HG02588 (cell line): ENCODE data around the gene CPNE6.

Source experiments
- ATAC-seq: cut with Tn5 transposase; IDR thresholded peaks from one replicate; pipeline ENCODE4 v1.9.1; 2021; ENCODE audit warnings: mild to moderate bottlenecking, moderate library complexity; ENCODE audit not compliant: unreplicated experiment

CPNE6 gene

DNA sequence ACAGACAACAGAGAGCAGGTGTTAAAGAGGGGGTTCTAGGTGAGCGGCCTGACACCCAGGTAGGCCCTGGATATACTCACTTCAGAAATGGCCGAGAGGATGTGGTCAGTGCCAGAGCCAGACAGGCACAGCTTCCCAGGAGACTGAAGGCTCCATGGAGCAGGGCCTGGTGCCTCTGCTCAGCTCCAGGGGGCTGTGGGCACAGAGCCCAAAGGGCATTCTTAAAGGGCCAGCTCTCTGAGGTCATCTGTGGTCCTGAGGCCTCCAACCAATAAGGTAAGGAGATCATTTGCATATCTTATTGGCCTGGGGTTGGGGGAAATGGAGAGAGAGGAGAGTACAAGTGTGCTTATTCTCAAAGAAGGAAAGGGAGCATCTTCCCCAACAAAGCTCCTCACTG, 13.1 kb downstream of the CPNE6 start:
- no peak for ATAC-seq

DNA sequence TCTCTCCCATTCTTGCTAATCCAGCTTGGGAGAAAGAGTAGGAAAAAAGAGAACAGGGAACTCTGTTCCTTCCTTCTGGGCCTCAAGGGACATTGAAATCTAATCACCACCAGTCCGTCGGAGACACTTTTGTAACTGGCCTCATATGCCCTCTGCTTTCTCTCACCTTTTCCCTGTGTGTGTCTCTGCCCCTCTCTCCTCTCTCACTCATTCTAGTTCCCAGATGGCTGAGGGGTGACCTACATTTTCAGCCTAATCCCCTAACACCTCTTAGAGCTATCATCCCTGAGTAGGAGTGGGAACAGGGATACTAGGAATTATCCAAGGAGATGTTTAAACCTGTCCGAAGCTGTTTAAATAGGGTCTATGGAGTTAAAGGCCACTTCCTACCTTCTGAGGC, 13.9 kb downstream of the CPNE6 start:
- ATAC-seq, result no peak

DNA sequence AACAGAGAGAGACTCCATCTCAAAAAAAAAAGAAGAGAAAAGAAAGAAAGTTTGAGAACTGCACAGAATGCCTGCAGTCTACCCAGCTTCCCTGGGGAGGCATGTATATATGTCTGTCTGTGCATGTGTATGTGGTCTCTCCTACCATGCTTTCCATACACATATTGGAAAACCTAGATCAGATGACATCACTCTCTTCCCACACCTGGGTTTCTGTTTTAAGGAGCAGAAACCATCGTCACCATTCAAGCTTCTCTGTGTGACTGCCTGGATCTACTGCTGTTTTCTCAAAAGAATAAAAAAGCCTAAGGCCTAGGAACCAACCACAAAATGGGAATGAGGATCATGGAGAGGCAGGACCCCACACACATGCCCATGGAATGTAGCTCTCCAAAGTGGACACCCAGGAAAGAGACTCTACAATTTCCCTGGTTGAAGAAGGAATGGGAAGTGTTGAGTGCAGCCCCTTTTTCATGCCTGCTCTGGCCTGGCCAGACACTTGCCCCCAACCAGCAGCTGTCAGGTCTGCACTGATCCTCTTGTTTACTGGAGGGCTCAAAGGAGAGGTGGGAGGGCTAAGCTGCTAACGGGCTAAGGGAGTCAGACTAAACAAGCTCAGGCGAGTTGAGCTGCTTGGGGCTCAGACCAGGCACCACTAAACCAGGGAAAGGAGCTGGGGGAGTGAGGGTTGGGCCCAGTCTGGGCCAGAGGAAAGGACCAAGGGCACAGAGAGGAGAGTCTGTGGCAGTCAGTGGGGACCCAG, 15.0 kb downstream of the CPNE6 start:
- no peak for ATAC-seq

DNA sequence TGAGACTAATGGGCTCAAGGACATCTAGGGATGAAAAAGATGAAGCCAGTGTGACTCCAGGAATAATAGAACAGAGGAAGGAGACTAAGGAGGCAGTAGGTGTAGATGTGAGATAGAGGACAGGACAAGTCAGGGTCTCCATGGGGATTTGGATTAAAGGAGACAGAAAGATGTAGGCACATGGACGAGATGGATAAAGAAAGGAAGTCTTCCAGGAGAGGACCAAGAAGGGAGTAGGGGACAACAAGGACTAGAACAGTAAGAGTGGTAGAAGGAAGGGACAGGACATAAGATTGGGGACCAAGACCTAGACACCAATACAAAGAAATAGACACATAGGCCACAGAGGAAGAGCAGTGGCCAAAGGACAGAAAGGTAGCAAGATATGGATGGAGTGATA, 15.6 kb downstream of the CPNE6 start:
- ATAC-seq, result no peak

DNA sequence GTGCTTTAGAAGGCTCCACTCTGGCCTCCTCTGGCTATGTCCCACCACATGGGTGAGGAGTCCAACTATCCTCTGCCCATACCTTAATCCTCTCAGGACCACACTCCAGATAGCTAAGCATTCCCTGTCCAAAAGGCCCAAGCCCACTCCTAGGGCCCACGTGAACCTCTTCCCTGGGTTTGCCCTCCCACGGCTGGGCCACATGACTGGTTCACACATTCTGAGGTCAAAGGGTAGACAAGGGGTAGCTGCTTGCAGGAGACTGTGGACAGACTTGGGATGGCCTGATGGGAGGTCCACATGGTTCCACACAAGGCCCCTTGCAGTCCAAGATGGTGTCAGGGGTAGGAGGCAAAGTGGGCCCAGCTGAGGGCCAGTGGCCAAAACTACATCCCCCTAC, 16.7 kb downstream of the CPNE6 start:
- ATAC-seq, result no peak

DNA sequence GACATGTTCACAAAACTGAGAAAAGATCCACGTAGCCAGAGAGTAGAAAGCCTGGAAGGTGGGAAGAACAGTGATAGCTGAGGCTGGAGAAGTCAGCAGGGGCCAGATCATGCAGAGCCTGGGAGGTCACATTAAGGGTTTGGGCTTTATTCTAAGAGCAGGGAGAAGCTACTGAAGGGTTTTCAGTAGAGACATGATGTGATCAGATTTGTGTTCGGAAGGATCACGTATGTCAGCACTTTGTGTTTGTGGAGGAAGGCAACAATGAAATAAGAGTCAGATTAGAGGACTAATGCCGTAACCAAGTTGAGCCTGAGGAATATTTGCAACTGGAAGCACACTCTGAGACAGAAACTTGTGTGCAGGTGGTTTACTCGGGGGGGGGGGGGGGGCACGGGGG, 18.5 kb downstream of the CPNE6 start:
- ATAC-seq, result no peak

DNA sequence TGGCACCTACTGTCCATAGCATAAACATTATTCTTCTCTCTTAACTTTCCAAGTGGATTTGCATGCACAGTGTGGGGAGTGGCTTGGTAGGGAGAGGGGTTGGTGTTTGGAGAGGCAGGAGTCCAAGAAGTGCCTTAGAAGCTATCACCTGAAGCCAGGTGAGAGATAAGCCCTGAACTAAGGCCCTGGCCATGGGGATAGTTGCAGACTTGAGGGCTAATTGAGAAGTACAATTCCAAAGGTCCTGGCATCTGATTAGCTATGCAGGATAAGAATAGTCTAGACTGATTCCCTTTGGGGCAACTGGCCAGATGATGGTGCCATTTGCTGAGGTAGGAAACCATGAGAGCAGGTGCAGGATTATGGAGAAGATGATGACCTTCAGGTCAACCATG, 20.7 kb downstream of the CPNE6 start:
- ATAC-seq, result no peak

DNA sequence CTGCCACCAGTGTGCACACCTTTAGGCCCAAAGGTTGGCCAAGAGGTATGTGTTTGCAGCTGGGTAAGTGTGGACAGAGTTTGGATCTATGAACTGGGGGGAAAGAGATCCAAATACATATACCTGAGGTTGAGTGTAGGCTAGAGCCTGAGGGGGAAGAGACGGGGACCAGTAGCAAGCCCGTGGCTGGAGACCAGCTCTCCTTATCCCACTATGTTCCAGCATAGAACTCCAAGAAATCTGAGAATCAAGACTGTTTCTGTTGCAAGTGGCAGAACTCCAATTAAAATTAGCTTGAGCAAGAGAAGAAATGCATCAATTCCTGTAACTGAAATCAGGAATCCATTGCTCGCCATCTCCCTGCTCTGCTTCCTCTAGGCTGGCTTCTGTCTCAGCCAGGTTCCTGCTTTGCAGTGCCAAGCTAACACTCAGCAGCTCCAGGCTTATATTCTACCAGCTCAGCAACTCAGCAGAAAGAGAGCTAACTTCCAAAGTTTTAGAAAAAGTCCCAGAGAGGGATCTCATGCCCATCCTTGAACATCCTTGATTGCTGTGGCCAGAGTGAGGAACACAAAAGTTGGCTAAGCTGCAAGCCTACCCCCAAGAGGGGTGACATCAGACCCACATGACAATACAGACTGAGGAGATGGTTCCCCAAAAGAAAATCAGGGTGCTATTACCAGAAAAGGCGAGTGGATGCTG, 21.3 kb downstream of the CPNE6 start:
- no peak for ATAC-seq

DNA sequence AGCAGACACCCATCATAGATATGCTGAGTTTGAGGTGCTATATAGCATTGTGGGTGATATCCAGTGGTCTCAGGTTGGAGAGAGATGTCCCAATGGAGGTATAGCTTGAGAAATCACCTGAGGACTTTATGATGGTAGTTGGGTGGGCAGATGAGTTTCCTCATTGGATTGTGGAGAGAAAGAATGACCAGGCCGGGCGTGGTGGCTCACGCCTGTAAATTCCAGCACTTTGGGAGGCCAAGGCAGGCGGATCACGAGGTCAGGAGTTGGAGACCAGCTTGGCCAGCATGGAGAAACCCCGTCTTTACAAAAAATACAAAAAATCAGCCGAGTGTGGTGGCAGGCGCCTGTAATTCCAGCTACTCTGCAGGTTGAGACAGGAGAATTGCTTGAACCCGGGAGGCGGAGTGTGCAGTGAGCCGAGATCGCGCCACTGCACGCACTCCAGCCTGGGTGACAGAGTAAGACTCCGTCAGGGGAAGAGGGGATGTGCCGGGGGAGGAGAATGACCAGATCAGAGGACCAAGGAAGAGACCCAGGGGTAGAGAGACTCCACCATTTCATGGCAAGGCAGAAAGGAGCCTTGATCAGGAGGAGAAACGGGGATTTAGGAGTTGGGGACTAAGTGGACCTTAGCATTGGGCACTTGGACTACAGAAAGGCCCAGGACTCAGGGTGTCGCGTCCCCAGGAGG, 22.0 kb downstream of the CPNE6 start:
- no peak for ATAC-seq

DNA sequence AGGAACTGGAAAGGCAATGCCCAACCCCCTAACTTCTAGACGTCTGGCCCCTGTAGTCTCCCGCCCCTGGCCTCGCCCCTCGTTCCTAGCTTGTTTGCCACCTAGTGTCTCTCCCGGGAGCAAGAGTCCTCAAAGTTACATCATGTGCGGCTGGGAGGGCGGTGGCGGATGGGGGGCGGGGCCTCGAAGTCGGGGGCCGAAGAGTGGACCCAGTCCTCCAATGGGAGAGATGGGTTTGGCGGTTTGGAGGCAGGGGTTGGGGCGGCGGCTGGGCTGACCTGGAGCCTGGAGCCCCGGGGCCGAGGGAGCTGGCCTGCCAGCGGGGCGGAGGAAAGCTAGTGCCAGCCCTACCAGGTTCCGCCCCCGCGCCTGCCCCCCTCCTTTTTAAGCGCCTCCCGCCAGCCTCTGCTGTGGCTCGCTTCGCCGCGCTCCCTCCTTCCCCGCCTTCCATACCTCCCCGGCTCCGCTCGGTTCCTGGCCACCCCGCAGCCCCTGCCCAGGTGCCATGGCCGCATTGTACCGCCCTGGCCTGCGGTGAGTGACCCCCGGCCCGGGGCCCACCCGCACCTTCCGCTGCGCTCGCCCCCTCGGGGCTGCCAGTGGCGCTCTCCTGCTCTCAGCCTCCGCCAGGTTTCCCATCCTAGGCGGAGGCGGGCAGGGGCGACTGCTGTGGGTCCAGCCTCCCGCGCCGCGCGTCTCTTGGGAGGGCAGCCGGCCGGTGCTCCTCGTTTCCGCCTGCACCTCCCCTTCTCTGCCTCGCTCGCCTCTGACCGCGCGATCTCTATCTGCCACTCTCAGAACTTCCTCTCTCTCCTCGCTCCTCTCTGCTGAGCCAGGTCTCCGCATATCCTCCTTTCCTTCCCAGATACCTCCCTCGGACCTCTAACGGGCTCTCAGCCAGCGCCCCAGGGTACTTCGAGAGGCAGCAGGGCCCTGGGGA, 22.8 kb downstream of the CPNE6 start, which contains the start of gene PCK2:
PCK2 (plus strand) TSS at position 411 of the 940 bp plus-strand sequence; CDS start at position 506, 95 bp downstream.
- ATAC-seq, result peak; percentile 45

DNA sequence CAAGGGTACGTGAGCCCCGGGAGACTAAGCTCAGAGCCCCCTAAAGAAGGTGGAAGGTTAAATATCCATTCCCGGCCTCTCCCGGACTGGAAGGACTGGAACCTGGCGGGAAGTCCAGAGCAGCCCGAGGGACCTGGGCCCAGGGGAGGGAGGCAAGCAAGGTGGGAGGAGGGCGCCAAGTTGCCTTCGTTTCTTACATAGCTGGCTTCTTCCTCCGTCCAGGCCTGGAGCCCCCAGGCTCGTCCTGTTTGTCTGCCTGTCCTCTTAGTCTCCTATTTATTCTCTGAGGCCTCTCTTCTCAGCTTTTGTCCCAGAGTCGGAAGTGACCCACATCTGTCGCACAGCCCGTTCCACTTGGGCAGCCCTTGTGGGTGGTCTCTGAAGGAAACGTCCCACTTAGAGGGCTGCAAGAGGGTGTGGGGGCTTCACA, 23.5 kb downstream of the CPNE6 start:
- ATAC-seq, result no peak

DNA sequence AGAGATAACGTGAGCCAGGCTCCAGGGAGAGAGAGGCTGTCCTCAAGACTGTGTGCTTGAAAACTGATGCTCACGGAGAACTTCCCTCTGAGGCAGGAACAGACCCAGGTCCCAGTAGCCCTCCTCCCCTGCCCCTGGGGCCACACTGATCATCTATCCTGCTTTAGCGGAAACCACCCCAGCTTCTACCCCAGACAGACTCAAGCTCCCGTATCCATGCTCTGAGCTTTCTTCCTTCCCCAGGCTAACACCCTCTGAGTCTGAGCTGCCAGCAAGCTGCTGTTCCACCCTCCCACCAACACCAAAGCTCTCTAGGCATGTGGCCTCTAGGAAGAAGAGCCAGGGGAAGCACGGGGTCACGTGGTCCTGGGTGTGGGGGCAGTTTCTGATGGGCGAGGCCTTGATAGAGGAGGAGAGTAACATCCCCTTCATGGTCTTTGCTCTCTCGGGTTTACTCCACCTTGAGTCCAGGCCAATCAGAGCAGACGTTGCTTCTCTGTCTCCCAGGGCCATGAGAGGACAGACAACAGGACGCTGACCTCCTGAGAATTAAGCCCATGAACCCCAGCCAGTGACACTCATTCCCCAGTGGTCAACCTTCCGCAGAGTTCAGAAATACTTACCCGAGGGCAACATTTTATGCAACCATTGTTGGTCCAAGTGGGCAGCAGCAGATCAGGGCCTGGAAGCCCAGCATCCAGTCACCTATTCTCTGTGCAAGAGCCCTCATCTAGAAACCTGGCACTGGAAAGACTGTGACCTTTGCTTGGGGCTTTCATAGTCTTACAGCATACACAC, 24.1 kb downstream of the CPNE6 start:
- peak; percentile 53 for ATAC-seq

DNA sequence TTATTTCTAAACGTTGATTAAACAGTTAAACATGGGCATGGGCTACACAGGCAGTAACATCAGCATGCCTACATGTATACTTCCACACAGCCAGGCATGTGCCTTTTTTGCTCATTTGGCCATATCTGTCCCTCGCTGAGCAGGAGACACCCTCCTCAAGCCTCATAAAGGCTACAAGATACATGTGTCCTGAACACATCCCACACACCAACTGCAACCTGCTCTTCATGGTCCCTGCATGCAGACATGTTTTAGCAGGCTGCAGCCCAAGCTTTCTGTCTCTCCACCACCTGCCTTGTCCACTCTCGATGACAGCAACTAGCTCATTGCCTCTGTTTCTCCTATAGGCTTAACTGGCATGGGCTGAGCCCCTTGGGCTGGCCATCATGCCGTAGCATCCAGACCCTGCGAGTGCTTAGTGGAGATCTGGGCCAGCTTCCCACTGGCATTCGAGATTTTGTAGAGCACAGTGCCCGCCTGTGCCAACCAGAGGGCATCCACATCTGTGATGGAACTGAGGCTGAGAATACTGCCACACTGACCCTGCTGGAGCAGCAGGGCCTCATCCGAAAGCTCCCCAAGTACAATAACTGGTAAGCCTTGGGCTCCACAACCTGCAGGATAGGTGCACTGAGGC, 25.3 kb downstream of the CPNE6 start:
- no peak for ATAC-seq

DNA sequence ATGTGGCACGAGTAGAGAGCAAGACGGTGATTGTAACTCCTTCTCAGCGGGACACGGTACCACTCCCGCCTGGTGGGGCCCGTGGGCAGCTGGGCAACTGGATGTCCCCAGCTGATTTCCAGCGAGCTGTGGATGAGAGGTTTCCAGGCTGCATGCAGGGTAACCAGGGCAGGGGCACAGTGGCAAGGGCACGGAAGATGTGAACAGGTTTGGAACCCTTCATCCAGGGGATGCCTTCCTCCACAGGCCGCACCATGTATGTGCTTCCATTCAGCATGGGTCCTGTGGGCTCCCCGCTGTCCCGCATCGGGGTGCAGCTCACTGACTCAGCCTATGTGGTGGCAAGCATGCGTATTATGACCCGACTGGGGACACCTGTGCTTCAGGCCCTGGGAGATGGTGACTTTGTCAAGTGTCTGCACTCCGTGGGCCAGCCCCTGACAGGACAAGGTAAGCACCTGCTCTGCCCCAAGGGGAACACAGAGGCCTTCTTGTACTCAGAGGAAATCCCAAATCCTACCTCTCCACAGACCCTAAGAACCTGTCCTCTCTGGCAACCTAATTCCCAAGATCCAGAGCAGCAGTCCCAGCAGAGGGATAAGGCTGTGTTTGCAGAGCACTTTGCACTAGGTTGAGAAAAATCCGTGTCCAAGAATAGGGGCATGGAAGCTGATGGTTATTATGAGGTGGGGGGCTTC, 27.0 kb downstream of the CPNE6 start:
- no peak for ATAC-seq

DNA sequence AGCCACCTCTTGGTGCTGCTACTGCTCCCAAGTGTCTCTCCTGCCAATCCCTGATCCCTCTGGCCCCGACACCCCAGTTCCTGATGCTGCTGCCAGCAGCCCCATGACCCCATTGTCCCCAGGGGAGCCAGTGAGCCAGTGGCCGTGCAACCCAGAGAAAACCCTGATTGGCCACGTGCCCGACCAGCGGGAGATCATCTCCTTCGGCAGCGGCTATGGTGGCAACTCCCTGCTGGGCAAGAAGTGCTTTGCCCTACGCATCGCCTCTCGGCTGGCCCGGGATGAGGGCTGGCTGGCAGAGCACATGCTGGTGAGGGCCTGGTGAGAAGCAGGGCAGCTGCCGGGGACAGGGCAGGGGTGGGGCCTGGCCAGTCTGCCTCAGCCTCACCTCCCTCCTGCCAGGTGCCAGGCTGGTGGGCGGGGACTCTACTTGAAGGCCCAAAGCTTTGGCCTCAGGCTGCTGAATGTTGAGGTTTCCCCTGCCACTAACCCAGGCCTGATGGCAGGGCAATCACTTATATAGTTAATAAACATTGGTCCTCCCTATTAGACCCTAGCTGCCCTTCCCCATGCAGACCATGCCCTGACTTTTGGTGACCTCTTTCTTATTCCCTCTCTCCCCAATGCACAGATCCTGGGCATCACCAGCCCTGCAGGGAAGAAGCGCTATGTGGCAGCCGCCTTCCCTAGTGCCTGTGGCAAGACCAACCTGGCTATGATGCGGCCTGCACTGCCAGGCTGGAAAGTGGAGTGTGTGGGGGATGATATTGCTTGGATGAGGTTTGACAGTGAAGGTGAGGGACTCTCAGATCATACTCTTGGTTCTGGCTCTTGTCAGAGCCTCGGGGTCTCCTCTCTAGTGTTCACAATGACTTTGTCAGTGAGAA, 27.8 kb downstream of the CPNE6 start:
- no peak for ATAC-seq

DNA sequence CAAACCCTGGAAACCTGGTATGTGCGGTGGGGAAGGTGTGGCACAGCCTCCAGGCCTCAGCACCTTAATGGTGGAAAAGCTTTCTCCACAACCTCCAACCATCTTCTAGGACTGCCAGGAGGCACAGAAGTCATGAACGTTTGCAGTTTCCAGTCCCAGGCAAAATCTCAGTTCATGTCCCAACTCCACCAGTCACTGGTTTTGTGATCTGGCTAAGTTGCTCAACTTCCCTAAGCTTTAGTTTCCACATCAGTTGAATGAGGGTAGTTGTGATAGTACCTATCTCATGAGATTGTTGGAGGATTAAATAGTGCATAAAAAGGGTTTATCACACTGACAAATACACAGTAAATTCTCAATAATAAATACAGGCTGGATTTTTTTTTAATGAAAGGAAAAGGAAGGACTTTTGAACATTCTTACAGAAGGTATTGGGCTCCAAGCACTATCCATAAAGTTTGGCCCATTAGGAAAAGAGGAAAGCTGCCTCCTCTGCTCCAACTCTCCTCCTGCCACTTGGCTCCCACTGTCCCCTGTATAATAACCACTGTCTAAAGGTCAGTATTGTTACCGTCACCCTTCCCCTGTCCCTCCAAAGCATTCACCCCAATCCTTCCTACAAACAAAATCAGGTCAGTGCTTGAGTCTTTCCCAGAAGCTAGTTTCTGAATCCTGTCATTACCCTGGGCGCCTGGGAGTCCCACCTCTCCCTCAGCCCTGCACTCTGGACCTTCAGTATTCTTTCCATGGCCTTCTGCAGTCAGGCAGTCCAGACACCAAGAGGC, 29.0 kb downstream of the CPNE6 start:
- ATAC-seq, result no peak

DNA sequence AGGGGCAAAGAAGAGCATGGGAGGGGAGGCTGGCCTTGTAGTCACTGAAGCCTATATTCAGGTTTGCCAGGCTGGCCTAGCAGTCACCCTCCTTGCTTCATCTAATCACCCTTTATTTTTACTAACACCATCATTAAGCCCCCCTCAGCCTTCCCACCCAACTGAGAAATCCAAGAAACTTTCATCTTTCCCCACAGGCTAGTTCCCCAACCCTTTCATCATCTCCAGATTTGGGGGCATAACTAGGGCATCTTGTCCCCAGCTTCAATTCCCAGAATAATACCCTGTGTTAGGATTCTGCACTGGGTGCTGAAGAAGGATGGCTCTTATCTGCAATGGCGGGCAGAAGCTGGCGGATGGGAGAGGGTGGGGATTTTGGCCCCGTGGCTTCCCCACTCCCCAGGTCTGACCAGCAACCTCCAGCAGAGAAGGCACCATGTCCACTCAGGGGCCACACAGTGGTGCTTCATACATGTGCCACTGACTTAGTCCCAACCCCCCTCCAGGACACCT, 29.7 kb downstream of the CPNE6 start:
- no peak for ATAC-seq
